ENCODE measurements around the gene CHD1. TPM values are rescaled to one million over a fixed set of nuclear protein-coding genes. Genes with fewer than 3 reads are reported as not detected.
A peak's percentile ranks its signal among the peaks of the same experiment; 100 is the strongest.

Gene CHD1
- total RNA-seq, 6 donors from 2014 or later: 23.0 to 95.5 (median 42.0) TPM

GRCh38 chr5:98933445-98934072 is 4.8 kb upstream of the CHD1 start:
- ATAC-seq (ENCODE audit: low FRiP score in 2 of 2) (no peak), DNase-seq (no peak)
- Histone ChIP-seq H3K4me3 (no peak overlapping the region), H3K4me1 (peaks cover 14 to 32% (median 21%) of the 10 kb centered on the region in 4 donors), H3K36me3 (no peaks in the 10 kb centered on the region), H3K9me3 (no peaks in the 10 kb centered on the region), H3K27ac (peak overlapping the region; percentile 66 to 72 (median 72)), H3K27me3 (no peaks in the 10 kb centered on the region)
- 59% methylated on average over 5 of the region's 5 CpGs for WGBS, 2 donors
- TF ChIP-seq POLR2AphosphoS5 (IDR thresholded peaks at IDR 0.05) (no peak), POLR2A (IDR thresholded peaks at IDR 0.05) (no peak), EP300 (IDR thresholded peaks at IDR 0.05) (no peak), CTCF (IDR thresholded peaks at IDR 0.05) (no peak)

DNA sequence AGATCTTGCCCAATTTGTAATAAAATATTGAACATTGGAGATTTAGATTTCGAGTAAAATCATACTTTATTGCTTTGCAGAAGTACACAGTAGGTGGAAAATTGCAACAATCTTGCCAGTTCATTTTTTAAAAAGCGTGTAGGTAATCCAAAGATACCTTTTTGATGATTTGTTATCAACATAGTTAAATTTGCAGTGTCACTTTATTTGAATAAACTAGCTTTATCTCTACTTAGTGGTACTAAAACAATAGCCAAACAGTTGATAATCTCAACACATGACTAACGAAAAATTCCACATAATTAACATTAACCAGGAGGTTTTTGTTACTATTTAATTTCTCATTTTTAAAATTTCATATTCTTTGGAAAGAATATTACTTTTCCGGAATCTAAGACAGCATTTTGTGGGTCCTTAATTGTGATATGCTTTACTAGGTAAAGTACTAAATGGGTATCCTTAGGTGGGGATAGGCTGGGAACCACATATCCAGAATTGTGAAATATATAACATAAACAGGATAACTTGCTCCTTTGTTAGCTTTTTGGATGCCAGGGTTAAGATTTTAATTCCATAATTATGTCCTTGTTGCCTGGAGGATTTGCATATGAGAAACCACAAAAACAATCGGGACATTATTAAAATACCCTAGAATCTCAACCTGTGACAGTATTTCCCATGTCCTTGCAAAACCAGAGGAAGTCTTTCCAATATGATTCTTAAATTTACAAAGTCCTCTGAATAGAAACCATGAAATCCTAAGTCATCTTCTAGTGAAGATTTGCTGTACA is 2.4 kb upstream of the CHD1 start:
- Histone ChIP-seq H3K36me3 (no peaks in the 10 kb centered on the region), H3K27me3 (no peaks in the 10 kb centered on the region), H3K4me3 (no peak overlapping the region), H3K9me3 (no peaks in the 10 kb centered on the region), H3K4me1 (peaks cover 23 to 38% (median 28%) of the 10 kb centered on the region in 4 donors), H3K27ac (peak overlapping the region in 3 of 4 donors; percentile 98 to 100 (median 100))
- DNase-seq: no peak
- ATAC-seq (ENCODE audit: low FRiP score in 2 of 2): no peak
- WGBS, 2 donors: 81 to 85% methylated on average over 5 of the region's 5 CpGs
- no peak for TF ChIP-seq POLR2A (IDR thresholded peaks at IDR 0.05)
- TF ChIP-seq CTCF (IDR thresholded peaks at IDR 0.05): no peak
- no peak for TF ChIP-seq POLR2AphosphoS5 (IDR thresholded peaks at IDR 0.05)
- TF ChIP-seq EP300 (IDR thresholded peaks at IDR 0.05): no peak

DNA sequence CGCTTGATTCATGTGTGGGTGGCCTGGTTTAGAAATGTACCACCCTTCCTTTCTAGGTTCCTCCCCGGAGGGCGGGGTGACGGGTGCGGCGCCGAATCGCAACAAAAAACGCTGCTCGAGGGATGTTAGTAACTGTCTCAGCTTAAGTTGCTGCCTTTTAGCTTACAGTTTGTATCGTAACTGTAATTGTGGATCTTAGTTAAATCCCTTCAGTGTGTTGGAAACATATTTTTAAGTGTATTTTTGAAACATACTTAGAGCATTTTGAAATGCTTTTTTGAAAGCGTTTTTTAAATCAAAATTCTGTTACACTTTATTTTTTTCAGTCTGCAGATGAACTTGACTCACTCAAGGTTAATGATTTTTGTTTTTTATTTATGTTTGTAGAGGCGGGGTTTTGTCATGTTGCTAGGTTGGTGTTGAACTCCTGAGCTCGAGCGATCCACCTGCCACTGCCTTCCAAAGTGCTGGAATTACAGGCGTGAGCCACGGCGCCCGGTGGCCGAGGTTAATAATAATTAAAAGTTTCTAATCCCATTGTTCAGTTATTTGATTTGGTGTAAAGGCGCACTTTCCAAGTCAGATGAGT is 997 bp upstream of the CHD1 start:
- ATAC-seq (ENCODE audit: low FRiP score in 2 of 2): no peak
- peak in 1 of 4 donors; percentile 9 for TF ChIP-seq POLR2A (IDR thresholded peaks at IDR 0.05)
- TF ChIP-seq POLR2AphosphoS5 (IDR thresholded peaks at IDR 0.05): peak in 1 of 2 donors; percentile 4
- TF ChIP-seq CTCF (IDR thresholded peaks at IDR 0.05): no peak
- TF ChIP-seq EP300 (IDR thresholded peaks at IDR 0.05): no peak
- Histone ChIP-seq H3K9me3 (no peaks in the 10 kb centered on the region), H3K4me1 (peaks cover 24 to 42% (median 28%) of the 10 kb centered on the region in 4 donors), H3K27ac (peak overlapping the region; percentile 98 to 100 (median 100)), H3K4me3 (peak overlapping the region; percentile 61 to 87 (median 80)), H3K27me3 (no peaks in the 10 kb centered on the region), H3K36me3 (peaks cover 0 to 10% (median 1%) of the 10 kb centered on the region in 4 donors)
- 11 to 14% methylated on average over 14 to 21 of the region's 21 CpGs for WGBS, 2 donors
- peak in 1 of 2 donors; percentile 61 for DNase-seq

DNA sequence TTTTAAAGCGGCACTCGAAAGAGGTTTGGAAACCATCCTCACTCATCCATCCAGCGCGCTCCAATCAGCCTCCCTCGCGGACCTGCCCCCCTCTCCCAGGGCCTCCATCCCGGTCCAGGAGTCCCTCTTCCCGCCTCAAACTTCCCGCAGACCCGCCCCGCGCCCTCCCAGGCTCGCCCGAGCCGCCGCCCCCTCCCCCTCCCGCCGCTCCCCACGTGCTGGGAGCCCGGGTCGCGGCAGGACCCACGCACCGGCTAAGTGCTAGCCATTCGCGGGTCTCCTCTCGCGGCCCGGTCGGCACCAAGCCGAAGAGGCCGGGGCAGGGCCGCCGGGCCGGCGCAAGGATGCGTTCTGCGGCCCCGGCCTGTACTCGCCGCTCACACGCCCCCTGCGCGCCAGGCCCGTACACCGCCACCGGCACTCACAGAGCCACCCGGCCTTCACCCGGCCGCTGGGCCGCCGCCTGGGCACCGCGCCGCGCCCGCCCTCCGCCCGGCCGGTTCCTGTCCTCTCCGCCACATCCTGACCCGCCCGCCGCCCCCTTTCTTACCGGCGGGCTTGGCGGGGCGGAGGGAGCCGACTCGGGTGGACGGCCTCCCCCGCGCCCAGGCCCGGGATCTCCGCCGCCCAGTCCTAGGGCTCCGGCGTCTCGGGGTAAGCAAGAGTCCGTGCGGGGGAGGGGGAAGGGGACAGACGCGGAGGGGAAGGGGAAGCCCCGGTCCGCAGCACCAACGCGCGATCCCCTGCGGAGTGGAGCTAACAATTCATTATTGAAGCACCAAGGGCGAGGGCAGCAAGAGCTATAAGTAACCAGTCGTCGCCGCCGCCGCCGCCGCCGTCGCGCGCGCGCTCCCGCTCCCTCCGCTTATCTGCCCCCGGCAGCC is 576 bp downstream of the CHD1 start:
- H3K4me1 ChIP-seq: peaks cover 20 to 42% (median 24%) of the 10 kb centered on the region in 4 donors
- WGBS, 2 donors: 0 to 1% methylated on average over 10 to 31 of the region's 106 CpGs
- H3K4me3 ChIP-seq: peak overlapping the region; percentile 58 to 87 (median 80)
- no peaks in the 10 kb centered on the region for H3K27me3 ChIP-seq
- DNase-seq (peak; percentile 75 to 93), ATAC-seq (ENCODE audit: low FRiP score in 2 of 2) (peak; percentile 44 to 61)
- TF ChIP-seq CTCF (IDR thresholded peaks at IDR 0.05): no peak
- TF ChIP-seq POLR2A (IDR thresholded peaks at IDR 0.05): no peak
- no peak for TF ChIP-seq POLR2AphosphoS5 (IDR thresholded peaks at IDR 0.05)
- no peak for TF ChIP-seq EP300 (IDR thresholded peaks at IDR 0.05)
- H3K36me3 ChIP-seq: peaks cover 0 to 25% (median 13%) of the 10 kb centered on the region in 4 donors
- H3K9me3 ChIP-seq: no peaks in the 10 kb centered on the region
- H3K27ac ChIP-seq: peak overlapping the region; percentile 98 to 100 (median 100)

Data from upper lobe of left lung (tissue), 6 donors.